NCI-H82 (cell line): ENCODE results near the gene HDAC11.
"Not testable (repeated sequence)": the region's sequence is repeated elsewhere in the genome, so short reads cannot be mapped to it uniquely, and the experiment has no call there.

Experiments used
- DNase-seq: peaks from one replicate; lab custom pipeline; 2025; lab: John Stamatoyannopoulos, UW

The HDAC11 gene

DNA sequence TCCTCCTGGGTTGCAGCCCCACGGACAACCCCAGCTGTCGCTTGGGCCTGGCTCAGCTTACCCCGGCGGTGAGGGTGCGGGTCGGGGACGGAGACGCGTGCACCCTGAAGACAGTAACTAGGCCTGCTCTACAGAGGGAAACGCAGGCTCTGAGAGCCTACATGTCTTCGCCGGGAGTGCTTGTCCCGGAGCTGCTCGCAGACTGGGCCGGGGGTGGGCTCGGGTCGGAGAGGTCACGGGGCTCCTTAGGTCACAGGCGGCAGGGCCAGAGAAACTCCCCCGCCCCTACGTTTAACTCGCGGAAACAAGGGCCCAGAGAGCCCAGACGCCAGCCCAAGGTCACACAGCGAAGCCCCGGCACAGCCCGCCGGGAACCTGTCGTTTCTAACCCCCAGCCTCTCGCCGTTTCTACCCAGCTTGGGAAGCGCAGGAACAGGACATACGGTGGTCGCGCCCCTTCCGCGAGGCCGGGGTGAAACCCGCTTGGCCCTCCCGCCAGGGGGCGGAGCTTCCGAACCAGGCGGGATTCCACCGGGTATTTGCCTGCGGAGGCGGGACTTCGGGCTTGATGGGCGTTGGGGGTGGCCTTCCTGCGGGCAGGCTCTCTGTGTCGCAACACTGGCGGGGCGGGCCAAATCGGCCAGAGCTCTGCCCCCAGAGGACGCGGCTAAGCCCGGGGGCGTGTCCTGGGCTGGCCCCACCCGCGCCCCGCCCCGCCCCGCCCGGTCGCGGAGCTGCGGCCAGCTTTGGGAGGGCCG lies at the start of gene HDAC11:
HDAC11 (plus strand) TSS at position 725 of the 758 bp plus-strand sequence. CDS start 42 bp downstream, outside the sequence.
- DNase-seq = peak; percentile 96

- not testable (repeated sequence) for DNase-seq
Measured at GRCh38 chr3:13430411-13430875, 49.7 kb upstream of the HDAC11 start.

- DNase-seq = no peak
Measured at GRCh38 chr3:13432093-13432492, 48.0 kb upstream of the HDAC11 start.

GRCh38 chr3:13433912-13434311 lies 46.2 kb upstream of the HDAC11 start:
- DNase-seq = no peak

DNA sequence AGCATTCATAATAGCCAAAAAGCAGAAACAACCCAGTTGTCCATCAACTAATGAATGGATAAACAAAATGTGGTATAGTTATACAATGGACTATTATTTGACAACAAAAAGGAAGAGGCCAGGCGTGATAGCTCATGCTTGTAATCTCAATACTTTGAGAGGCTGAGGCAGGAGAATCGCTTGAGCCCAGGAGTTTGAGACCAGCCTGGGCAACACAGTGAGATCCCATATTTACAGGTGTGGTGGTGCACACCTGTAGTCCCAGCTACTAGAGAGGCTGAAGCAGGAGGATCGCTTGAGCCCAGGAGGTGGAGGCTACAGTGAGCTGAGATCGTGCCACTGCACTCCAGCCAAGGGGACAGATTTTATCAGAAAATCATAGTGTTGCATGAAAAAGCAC lies 43.9 kb upstream of the HDAC11 start:
- DNase-seq = not testable (repeated sequence)

DNA sequence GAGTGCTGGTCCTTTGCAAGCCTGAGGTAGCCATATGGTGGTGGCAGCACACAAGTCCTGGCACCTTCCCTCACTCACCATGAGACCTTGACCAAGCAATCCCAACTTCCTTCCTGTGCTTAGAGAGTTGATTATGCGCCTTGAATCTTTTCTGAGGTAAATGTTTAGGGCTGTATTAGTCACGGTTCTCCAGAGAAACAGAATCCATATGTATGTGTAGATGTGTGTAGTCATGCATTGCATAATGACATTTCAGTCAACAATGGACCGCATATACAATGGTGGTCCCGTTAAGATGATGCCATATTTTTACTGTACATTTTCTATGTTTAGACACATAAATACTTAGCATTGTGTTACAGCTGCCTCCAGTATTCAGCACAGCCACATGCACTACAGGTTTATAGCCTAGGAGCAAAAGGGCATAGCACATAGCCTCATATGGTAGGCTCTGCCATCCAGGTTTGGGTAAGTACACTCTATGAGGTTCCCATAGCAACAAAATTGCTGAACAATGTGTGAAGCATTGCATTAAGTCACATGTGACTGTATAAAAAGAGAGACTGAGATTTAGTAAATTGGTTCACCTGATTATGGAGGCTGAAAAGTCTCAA lies 39.8 kb upstream of the HDAC11 start:
- DNase-seq = no peak

- DNase-seq = not testable (repeated sequence)
Measured at GRCh38 chr3:13442882-13443281, 37.2 kb upstream of the HDAC11 start.

GRCh38 chr3:13451301-13451673 lies 28.8 kb upstream of the HDAC11 start:
- DNase-seq = peak; percentile 69

GRCh38 chr3:13452490-13453335 lies 27.4 kb upstream of the HDAC11 start:
- peak; percentile 45 for DNase-seq

GRCh38 chr3:13455644-13456043 lies 24.5 kb upstream of the HDAC11 start:
- no peak for DNase-seq

DNA sequence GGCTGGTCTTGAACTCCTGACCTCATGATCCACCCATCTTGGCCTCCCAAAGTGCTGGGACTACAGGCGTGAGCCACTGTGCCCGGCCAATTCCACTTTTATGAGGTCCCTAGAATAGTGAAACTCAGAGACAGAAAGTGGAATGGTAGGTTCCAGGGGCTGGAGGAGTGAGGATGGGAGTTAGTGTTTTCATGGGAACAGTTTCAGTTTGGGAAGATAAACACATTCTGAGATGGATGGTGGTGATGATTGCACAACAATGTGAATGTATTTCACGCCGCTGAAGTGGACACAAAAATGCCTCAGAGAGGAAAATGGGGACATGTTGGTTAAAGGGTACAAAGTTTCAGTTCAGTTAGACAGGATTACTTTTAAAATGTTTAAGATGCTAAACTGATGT lies 22.5 kb upstream of the HDAC11 start:
- DNase-seq = no peak

DNA sequence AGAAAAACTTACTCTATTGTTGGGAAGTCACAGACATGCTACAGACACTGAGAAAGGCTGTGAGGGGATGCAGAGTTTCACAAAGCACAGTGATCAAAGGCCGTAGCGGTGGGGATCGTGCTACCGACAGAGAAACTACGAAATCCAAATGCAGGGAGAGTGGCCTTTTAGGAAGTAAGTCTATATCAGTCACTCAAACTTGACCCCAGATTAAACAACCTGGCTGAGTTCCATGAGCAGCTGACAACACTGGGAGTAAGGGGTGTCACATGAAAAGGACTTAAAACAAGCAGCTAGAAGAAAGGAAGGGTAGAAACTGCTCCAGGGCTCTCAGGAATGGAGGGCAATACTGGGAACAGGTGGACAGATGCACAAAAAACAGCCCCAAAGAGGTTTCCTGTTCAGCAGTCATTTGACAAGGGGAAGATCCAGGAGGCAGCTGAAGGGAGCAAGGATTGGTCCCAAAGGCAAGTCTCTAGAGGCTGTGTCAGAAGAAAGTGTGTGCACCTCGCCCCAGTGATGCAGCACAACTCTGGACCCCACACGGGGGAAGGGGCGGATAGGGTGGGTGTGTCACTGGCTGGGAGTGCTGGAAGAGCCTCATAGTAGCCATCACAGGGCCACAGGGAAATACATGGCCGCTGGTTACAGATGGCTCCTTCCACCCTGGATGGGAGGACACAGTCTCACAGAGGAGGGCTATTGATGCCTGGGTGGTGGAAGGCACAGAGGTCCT lies 20.3 kb upstream of the HDAC11 start:
- no peak for DNase-seq

DNA sequence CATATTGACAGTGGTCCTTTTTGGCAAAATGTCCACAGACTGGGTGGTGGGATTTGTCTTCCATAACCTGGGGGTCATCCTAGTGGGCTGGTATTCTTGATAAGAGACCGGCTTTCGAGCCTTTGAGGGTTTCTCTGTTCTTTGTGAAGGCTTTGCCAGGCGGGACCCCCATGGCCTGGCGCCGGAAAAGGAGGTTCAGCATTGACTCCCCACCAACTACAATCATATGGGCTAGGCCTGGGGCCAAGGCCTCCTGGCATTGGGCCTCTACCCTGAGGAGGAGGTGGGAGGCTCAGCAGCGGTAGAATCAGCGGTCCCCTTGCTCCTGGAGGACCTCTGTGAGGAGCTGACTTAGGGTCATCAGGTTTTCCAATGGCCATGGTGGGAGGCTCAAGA lies 19.8 kb upstream of the HDAC11 start:
- no peak for DNase-seq

DNA sequence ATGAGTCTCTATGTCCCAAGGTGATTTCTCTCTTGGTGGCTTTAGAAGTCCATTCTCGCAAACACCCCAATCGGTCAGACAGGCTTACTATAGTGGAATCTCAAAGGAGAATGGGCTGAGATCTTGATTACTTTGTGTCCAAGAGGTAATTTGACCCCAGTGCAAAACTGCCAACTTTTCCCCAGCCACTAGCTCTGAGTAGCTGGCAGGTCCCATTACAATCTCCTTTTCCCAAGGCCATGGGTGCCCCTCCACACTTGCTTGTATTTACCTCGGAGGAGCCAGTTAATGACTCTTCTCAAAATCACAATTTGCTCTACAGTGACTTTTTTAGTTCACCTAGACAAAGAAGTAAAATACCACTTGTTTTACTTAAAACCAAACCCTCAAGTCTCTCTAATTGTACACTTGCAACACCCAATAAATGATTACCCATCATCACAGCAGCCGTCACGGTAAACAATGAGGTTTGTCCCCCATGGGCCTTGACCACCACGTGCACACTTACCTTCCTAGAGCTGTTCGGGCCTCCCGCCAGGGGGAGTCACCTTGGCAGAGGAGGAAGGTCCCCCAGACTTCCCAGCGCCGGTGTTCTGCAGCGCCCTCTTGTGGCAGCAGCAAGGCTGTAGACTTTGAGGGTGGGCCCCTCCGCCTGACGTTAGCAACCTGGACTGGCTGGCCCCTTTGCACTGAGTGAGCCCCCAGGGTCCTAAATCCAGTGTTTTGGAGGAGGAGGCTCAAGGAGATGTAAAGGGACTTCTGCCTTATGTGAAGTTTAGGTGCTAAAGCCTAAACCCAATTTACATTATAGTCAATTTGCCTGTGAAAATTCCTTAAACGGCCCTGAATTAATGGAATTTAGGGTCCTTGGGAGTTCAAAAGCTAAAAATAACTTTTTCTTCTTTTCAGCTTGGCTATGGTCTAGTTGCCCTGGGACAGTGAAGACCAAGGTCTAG lies 18.7 kb upstream of the HDAC11 start:
- peak; percentile 87 for DNase-seq

- no peak for DNase-seq
Measured at GRCh38 chr3:13462125-13462629, 17.9 kb upstream of the HDAC11 start.

DNA sequence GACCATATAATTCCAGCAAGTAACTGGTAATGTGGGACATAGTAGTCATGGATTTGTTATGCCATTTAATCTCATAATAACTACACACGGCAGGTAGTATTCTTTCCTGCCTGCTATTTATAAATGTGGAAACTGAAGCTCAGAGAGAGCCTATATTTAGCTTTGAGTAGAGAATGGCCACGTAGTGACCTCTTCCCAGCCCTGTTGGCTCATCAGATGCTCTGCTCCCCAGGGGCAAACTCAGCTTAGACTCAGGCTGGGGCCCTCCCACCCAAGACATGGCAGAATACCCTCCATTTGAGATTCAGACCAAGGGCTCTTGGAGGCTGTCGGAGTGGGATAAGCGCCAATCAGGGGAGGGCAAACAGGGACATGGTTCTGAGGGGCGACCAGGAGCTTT lies 17.3 kb upstream of the HDAC11 start:
- DNase-seq = no peak

- DNase-seq = no peak
Measured at GRCh38 chr3:13463618-13464400, 16.3 kb upstream of the HDAC11 start.

DNA sequence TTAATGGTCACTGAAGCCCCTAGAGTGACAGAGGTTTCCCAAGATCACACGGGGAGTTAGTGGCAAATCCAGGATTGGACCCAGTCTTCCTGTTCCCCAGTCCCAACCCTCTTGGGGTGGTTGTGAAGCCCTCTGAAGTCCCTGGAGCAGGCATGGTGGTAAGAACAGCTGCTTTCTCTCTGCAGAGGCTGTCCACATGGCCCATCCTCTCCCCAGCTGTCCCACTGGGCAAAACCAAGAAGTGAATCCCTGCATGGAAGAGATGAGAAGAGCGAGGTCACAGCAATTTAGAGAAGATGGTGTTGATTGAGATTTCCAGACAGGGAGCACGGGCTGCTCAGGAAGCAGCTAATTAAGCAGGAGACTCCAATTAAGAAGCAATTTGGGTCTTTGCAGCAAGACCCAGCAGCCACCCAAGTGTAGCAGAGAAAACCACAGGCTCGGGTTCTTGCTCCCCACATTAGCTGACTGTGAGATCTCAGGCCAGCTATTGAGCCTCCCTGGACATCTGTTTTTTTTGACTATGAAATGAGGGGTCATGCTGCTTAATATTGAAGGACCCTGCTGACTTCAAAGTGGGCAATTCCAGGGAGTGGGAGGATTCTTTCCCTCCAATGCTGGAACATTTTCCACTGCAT lies 14.8 kb upstream of the HDAC11 start:
- DNase-seq = no peak

GRCh38 chr3:13466781-13467180 lies 13.3 kb upstream of the HDAC11 start:
- DNase-seq = no peak
